GM12892 (cell line): ENCODE measurements around the gene NFATC2.
A peak's percentile ranks its signal among the peaks of the same experiment; 100 is the strongest.

ENCODE experiments used
- DNase-seq: peaks from one replicate; pipeline ENCODE4 v3.0.0; 2011; ENCODE audit not compliant: insufficient read length
- FAIRE-seq: peaks from 2 replicates; lab custom pipeline; 2011; peaks lifted over from hg19 to GRCh38; lab: Jason Lieb, UNC
- POLR2A ChIP-seq: IDR thresholded peaks from 2 replicates; pipeline ENCODE4 v1.6.1; 2011; ENCODE audit warnings: low read depth, low read length, control low read depth
- POLR2AphosphoS5 ChIP-seq: IDR thresholded peaks from 2 replicates; pipeline ENCODE4 v1.6.1; 2011; ENCODE audit warnings: low read depth, low read length, control low read depth
- TAF1 ChIP-seq: IDR thresholded peaks from 2 replicates; pipeline ENCODE4 v1.6.1; 2011; ENCODE audit warnings: low read depth, mild to moderate bottlenecking, control low read depth, low read length, borderline replicate concordance

The NFATC2 gene

DNA sequence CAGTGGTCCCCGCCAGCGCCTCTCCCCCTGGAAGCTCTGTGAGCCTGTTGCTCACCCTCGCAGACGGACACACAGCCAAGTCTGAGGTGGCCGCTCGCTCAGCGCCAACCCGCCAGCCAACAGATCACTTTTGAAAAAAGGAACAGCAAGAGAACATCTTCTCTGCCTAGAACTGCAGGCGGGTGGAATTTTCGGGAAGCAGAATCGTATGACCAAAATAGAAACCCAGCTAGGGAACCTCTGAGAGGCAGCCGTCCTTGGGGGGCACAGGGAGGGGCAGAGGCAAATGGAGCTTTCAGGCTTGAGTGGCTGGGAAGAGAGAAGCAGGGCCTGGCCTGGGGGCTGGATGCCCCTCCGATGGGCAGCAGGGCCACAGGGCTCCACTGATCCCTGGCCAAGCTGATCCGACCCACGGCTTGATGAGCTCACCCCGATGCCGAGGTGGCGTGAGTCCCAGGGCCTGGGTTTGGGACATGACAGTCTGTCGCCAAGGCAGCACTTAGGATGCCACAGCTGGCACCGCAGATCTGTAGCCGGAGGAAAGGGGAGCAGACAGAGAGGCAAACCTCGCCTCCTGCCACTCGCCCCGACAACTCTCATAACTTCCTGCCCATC, 9.8 kb downstream of the NFATC2 start:
- TF ChIP-seq TAF1 (no peak), POLR2A (no peak), POLR2AphosphoS5 (no peak)
- FAIRE-seq (no peak), DNase-seq (no peak)

DNA sequence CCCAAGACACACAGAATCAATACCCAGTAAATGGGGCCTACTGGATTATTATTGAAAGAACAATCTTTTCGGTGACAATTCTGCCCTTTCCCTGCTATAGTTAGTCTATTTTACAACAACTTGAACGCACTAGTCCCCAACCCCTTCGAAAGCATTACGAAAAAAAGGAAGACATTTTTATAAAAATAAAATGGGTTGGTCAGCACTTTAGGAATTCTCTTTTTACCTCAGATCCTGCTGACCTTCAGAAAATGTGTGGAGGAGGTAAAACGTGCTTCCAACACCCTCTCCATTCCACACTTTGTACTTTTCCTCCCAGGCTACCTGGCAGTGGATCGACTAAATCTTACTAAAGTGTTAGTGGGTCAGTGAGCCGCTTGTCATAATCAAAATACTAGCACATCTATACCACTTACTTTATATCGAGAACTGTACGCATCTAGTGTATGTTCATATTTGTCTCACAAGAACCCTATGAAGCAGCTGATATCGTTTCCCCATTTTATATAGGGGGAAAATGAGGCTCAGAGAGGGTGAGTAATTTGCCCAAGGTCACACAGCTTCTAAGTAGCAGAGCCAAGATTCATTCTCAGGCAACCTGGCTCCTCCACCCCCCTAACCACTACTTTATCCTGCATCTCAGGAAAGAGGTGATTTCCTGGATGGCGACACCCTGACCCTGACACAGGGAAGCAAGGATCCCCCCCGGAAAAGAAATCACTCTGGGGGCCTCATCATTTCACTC, 10.6 kb downstream of the NFATC2 start:
- no peak for TF ChIP-seq POLR2AphosphoS5
- TF ChIP-seq POLR2A = no peak
- no peak for TF ChIP-seq TAF1
- no peak for DNase-seq
- FAIRE-seq = no peak

DNA sequence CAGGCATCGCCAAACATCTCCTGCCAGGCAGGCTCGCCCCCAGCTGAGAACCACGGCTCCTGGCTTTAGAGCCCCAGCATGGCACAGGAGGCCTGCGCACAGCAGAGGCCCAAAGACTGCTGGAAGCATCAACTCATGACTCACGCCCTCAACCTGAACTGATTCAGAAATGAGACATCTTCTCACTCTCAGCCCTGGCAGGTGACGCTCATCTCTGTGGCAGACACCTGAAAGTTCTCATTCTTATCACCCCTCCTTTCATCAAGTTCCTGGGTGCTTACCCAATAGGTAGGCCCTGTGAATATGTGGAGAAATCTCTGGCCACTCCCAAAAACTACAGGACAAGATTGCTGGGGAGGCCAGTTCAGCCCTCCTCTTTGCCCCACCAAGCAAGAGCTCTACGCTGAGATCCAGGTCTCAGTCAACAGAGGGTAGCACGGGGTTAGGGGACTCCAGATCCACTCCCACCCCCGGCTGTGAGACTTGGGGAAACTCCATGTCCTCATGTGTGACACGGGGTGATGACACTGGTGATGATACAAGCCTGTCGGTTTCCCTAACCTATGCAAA, 11.3 kb downstream of the NFATC2 start:
- FAIRE-seq (peak; percentile 83), DNase-seq (peak; percentile 38)
- TF ChIP-seq TAF1 (no peak), POLR2AphosphoS5 (no peak), POLR2A (no peak)

DNA sequence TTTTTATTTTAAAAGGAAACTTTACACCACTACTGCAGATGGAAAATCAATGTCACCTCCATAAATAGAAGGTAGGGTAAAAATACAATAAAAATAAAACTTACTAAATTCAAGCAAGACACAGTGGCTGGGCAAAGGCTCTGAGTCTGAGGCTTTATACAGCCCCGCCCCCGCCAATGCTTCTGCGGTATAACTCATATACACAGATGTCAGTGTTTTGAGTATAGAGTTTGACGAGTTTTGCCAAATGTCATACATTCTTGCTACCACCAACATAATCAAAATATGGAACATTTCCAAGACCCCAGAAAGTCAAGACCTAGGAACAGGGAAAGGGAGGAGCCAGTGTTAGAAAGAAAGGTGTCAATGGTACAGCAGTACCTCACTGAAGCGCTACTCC, 12.8 kb downstream of the NFATC2 start:
- no peak for DNase-seq
- no peak for TF ChIP-seq TAF1
- TF ChIP-seq POLR2A = no peak
- TF ChIP-seq POLR2AphosphoS5 = no peak
- no peak for FAIRE-seq

DNA sequence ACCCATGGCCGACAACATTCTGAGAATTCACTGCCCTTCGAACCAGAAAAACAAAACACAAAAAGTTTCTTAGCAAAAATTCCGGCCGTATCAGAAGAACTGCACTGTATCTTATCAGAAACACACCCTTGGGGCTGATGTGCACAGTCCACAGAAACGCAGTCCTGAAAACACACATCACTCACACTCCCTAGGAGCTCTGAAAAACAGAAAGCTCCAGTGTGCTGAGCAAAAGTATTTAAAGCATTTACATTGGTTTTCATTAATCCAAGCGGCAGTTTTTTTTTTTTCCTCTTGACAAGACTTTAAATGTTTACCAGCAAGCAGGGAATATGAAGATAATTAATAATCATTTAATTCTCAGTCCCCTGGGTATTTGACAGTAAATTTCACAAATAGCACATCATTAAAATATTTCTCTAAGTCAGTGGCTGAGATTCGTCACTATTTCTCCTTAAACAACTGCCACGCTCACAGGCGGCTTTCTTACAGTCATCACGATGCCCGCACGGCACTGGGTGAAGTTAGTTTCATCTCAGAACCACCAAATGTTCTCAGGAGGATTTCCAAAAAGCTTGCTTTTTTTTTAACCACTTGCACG, 13.3 kb downstream of the NFATC2 start:
- DNase-seq = no peak

DNA sequence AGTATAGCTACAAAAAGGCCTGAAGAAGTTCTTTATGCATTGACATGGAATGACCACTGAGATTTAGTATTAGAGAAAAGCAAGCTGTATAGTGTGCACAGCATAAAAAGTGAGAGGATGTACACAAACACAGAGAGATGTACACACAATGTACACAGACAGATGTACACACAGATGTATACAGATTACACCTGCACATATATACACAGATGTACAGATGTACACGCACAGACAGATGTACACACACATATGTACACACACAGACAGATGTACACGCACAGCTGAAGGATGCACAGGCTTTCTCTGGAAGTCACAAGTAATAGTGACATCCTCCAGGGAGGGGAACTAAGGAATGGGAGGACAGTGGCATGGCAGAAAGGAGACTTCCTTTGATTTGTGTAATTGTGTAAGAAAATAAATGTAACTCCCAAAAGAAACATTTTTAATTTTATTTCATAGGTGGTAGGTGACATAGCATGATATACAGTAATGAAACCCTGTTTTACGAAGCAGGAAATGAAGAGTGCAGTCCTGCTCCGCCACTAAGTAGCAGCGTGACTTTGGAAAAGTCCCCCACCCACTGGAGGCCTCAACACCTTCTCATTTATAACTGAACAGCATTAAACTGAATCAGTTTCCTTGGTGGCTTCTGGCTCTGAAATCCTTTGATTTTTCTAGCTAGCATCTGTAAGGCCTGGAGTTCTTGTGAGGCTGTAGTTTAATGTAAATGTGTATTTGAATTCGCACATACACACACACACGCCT, 14.1 kb downstream of the NFATC2 start:
- FAIRE-seq = no peak
- DNase-seq = no peak
- TF ChIP-seq POLR2A (no peak), POLR2AphosphoS5 (no peak), TAF1 (no peak)

More for the DNA sequence above, 13.3 kb downstream of the NFATC2 start:
- FAIRE-seq = no peak
- no peak for TF ChIP-seq POLR2AphosphoS5
- TF ChIP-seq TAF1 = no peak
- no peak for TF ChIP-seq POLR2A

DNA sequence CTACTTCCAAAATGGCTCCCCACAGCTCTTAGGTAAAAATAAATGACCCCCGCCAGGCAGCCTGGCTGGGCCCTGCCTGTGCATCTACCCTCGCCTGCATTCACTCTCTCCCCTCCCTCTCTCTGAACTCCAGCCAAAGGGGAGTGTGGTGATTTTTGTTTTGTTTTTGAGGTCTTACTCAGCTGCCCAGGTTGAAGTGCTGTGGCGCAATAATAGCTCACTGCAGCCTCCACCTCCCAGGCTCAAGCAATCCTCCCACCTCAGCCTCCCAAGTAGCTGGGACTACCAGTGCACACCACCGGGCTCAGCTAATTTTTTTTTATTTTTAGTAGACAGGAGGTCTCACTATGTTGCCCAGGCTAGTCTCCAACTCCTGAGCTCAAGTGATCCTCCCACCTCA, 15.8 kb downstream of the NFATC2 start:
- FAIRE-seq (no peak), DNase-seq (no peak)
- TF ChIP-seq POLR2A (no peak), POLR2AphosphoS5 (no peak), TAF1 (no peak)

DNA sequence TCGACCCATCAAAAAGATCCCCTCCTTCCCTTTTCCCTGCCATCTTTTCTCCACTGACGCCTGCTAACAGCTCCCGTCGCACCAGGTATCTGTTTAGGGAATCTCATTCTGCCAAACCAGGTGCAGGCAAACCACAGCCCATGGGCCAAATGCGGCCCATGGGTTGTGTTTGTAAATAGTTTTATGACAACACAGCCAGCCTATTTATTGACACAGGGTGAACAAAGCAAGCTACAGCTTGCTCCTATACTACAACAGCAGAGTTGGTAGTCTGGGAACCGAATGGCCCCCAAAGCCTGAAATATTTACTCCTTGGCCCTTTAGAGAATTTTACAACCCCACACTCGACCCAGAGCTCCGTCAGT, 16.4 kb downstream of the NFATC2 start:
- peak; percentile 9 for FAIRE-seq
- no peak for DNase-seq
- no peak for TF ChIP-seq POLR2A
- no peak for TF ChIP-seq POLR2AphosphoS5
- no peak for TF ChIP-seq TAF1

DNA sequence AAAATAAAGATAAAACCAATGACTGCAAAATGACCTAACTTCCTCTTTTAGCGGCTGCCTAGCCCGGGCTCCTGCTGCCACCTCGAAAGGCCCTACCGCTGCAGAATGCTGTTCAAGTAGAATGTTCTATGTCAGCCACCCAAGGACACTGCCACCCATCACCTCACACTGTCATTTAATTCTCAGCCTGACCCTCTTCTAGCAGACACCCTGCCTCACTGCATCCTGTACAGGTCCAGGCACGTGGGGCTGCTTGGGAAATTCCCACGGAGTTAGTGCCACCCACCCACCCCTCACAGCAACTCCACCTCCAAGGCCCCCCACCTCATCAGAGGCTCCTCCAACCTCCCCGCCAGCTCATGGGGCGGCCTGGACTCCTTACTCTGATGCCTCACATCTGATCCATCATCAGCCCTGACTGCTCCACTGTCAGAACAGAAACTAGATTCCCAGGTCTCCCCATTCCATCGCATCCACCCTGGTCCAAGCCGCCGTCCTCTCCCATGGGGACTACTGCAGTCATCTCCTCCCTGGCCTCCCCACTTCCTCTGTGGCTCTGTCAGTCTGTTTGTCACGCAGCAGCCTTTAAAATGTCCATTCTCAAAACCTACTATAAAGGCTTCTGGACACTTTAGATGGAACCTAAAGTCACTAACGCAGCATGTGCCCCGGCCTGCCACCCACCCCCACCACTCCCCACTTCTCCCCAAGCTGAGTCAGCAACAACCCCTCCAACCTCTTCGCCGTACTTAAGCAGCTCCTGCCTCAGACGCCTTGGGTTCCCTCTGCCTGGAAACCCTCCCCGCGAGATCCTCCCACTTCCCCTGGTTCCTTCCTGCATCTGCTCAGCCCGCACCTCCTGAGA, 17.0 kb downstream of the NFATC2 start:
- peak; percentile 70 for FAIRE-seq
- DNase-seq = no peak
- no peak for TF ChIP-seq POLR2A
- no peak for TF ChIP-seq POLR2AphosphoS5
- TF ChIP-seq TAF1 = no peak

DNA sequence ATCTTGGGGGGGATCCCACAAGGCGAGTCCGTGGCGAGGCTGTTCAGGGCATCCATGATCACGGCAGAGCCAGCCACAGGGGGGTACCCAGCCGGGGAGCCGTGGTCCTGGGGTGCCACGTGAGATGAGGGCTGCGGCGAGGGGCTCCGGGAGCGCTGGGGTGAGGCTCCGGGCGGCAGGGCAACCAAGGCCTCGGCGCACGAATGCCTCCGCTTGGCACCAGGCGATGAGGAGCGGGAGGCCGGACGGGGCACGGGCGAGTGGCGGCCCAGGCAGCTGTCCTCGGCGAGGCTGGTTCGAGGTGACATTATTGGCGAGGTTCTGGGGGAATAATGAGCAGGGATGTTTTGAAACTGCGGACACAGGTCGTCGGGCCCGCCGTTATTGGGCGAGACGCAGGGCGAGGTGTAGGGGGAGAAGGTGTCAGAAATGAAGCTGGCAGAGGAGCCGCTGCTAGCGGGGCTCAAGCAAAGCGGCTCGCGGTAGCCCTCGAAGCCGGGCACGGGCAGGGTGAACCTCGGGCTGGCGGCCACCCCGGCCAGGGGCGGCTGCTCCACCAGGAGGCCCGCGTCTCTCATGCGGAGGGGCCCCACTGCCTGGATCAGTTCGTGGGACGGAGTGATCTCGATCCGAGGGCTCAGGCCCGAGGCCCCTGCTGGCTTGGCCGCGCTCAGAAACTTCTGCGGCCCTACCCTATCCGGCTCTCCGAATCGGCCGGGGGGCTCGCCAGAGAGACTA, 19.1 kb downstream of the NFATC2 start:
- FAIRE-seq (no peak), DNase-seq (no peak)
- no peak for TF ChIP-seq TAF1
- no peak for TF ChIP-seq POLR2AphosphoS5
- TF ChIP-seq POLR2A = no peak
